Muscle layer of duodenum (tissue), 2 donors: ENCODE measurements around the gene BACH2.
"Not testable (repeated sequence)": the region's sequence is repeated elsewhere in the genome, so short reads cannot be mapped to it uniquely, and the experiment has no call there.

Experiments used
- H3K27ac ChIP-seq: one replicate; pipeline ENCODE4 v1.7.0; 2013; ENCODE audit warnings: mild to moderate bottlenecking, low read length
- H3K27me3 ChIP-seq: one replicate; pipeline ENCODE4 v1.7.0; 2013; ENCODE audit warnings: low read depth, mild to moderate bottlenecking, control low read depth, low read length
- H3K36me3 ChIP-seq, 2 donors: one replicate each; pipeline ENCODE4 v1.7.0; 2013; ENCODE audit warnings: low read length in 2 of 2, control low read depth in 1 of 2, mild to moderate bottlenecking in 1 of 2; ENCODE audit not compliant: insufficient read depth in 2 of 2, control insufficient read depth in 1 of 2
- H3K4me1 ChIP-seq, 2 donors: one replicate each; pipeline ENCODE4 v1.7.0; 2013; ENCODE audit warnings: low read length in 2 of 2, mild to moderate bottlenecking in 2 of 2, control low read depth in 1 of 2, moderate library complexity in 1 of 2; ENCODE audit not compliant: insufficient read depth in 2 of 2, control insufficient read depth in 1 of 2
- H3K4me3 ChIP-seq, 2 donors: one replicate each; pipeline ENCODE4 v1.7.0; 2013; ENCODE audit warnings: low read length in 2 of 2, low read depth in 1 of 2, mild to moderate bottlenecking in 1 of 2
- H3K9me3 ChIP-seq, 2 donors: one replicate each; pipeline ENCODE4 v1.7.0; 2013; ENCODE audit warnings: low read length in 2 of 2, control low read depth in 1 of 2, mild to moderate bottlenecking in 1 of 2; ENCODE audit not compliant: control insufficient read depth in 1 of 2
- donor health status: healthy.

BACH2 gene

GRCh38 chr6:90289902-90290301, 6.7 kb downstream of the BACH2 start:
- H3K36me3 ChIP-seq: peaks cover 0 to 4% of the 10 kb centered on the region in 2 donors
- peaks cover 9% of the 10 kb centered on the region for H3K27me3 ChIP-seq
- no peak overlapping the region for H3K27ac ChIP-seq
- H3K9me3 ChIP-seq: no peaks in the 10 kb centered on the region
- H3K4me3 ChIP-seq: no peak overlapping the region
- peaks cover 3 to 20% of the 10 kb centered on the region in 2 donors for H3K4me1 ChIP-seq

- no peak overlapping the region for H3K27ac ChIP-seq
- no peak overlapping the region for H3K4me3 ChIP-seq
- H3K4me1 ChIP-seq: peaks cover 8 to 22% of the 10 kb centered on the region in 2 donors
- no peaks in the 10 kb centered on the region for H3K9me3 ChIP-seq
- H3K27me3 ChIP-seq: peaks cover 3% of the 10 kb centered on the region
- peaks cover 0 to 4% of the 10 kb centered on the region in 2 donors for H3K36me3 ChIP-seq
Measured at GRCh38 chr6:90288404-90288803, 8.2 kb downstream of the BACH2 start.

- H3K4me3 ChIP-seq: no peak overlapping the region
- H3K9me3 ChIP-seq: no peaks in the 10 kb centered on the region
- peaks cover 8 to 22% of the 10 kb centered on the region in 2 donors for H3K4me1 ChIP-seq
- no peak overlapping the region for H3K27ac ChIP-seq
- no peaks in the 10 kb centered on the region for H3K27me3 ChIP-seq
- H3K36me3 ChIP-seq: peaks cover 0 to 4% of the 10 kb centered on the region in 2 donors
Measured at GRCh38 chr6:90286884-90287488, 9.7 kb downstream of the BACH2 start.

GRCh38 chr6:90285611-90286381, 10.8 kb downstream of the BACH2 start:
- H3K4me1 ChIP-seq: peaks cover 8 to 20% of the 10 kb centered on the region in 2 donors
- peaks cover 0 to 4% of the 10 kb centered on the region in 2 donors for H3K36me3 ChIP-seq
- peak overlapping the region; percentile 22 to 35 for H3K4me3 ChIP-seq
- no peak overlapping the region for H3K27ac ChIP-seq
- no peaks in the 10 kb centered on the region for H3K9me3 ChIP-seq
- H3K27me3 ChIP-seq: no peaks in the 10 kb centered on the region

GRCh38 chr6:90285042-90285481, 11.6 kb downstream of the BACH2 start:
- Histone ChIP-seq H3K4me1 (peaks cover 8 to 18% of the 10 kb centered on the region in 2 donors), H3K27ac (peak overlapping the region; percentile 32), H3K36me3 (peaks cover 0 to 4% of the 10 kb centered on the region in 2 donors), H3K4me3 (peak overlapping the region; percentile 22 to 35), H3K9me3 (no peaks in the 10 kb centered on the region), H3K27me3 (no peaks in the 10 kb centered on the region)

- H3K27ac ChIP-seq: peak overlapping the region; percentile 32
Measured at GRCh38 chr6:90284236-90285041, 12.2 kb downstream of the BACH2 start.

GRCh38 chr6:90282265-90282664, 14.4 kb downstream of the BACH2 start:
- H3K36me3 ChIP-seq, H3K4me3 ChIP-seq, H3K27ac ChIP-seq, H3K9me3 ChIP-seq, H3K27me3 ChIP-seq: not testable (repeated sequence)
- H3K4me1 ChIP-seq: peaks cover 8 to 18% of the 10 kb centered on the region in 2 donors

More at GRCh38 chr6:90284236-90285041, 12.2 kb downstream of the BACH2 start:
- Histone ChIP-seq H3K27me3 (no peaks in the 10 kb centered on the region), H3K9me3 (no peaks in the 10 kb centered on the region), H3K4me3 (peak overlapping the region; percentile 27 to 35), H3K36me3 (peaks cover 0 to 4% of the 10 kb centered on the region in 2 donors), H3K4me1 (peaks cover 8 to 18% of the 10 kb centered on the region in 2 donors)

GRCh38 chr6:90278129-90278528, 18.5 kb downstream of the BACH2 start:
- H3K4me1 ChIP-seq: no peaks in the 10 kb centered on the region
- no peaks in the 10 kb centered on the region for H3K27me3 ChIP-seq
- H3K36me3 ChIP-seq: no peaks in the 10 kb centered on the region
- H3K4me3 ChIP-seq: no peak overlapping the region
- no peaks in the 10 kb centered on the region for H3K9me3 ChIP-seq
- H3K27ac ChIP-seq: no peak overlapping the region

GRCh38 chr6:90277302-90278011, 19.2 kb downstream of the BACH2 start:
- H3K4me3 ChIP-seq: no peak overlapping the region
- H3K36me3 ChIP-seq: no peaks in the 10 kb centered on the region
- H3K9me3 ChIP-seq: no peaks in the 10 kb centered on the region
- no peaks in the 10 kb centered on the region for H3K27me3 ChIP-seq
- H3K4me1 ChIP-seq: no peaks in the 10 kb centered on the region
- H3K27ac ChIP-seq: no peak overlapping the region

- no peaks in the 10 kb centered on the region for H3K27me3 ChIP-seq
- H3K4me3 ChIP-seq: no peak overlapping the region
- no peak overlapping the region for H3K27ac ChIP-seq
- peaks cover 0 to 3% of the 10 kb centered on the region in 2 donors for H3K9me3 ChIP-seq
- no peaks in the 10 kb centered on the region for H3K4me1 ChIP-seq
- H3K36me3 ChIP-seq: no peaks in the 10 kb centered on the region
Measured at GRCh38 chr6:90274451-90275030, 22.1 kb downstream of the BACH2 start.
